Right atrium auricular region (tissue), 2 donors: ENCODE results near the gene AKR1D1. TPM values are rescaled to one million over a fixed set of nuclear protein-coding genes. Genes with fewer than 3 reads are reported as not detected.

Experiments used
- DNase-seq: peaks from one replicate; pipeline ENCODE4 v3.0.0-alpha.2; 2019; ENCODE audit warnings: low spot score
- H3K27ac ChIP-seq, 2 donors: fragments of 200-600 bp; sonication (generic); 1 replicate in 1 of 2; 2 replicates in 1 of 2; pipeline ENCODE4 v1.5.1; 2016 to 2019
- H3K27me3 ChIP-seq, 2 donors: fragments of 200-600 bp; sonication (generic); one replicate each; pipeline versions ENCODE4 v1.5.1 to v1.6.0; 2017 to 2019
- H3K36me3 ChIP-seq: fragments of 200-600 bp; sonication (generic); one replicate; pipeline ENCODE4 v1.5.1; 2016
- H3K4me1 ChIP-seq, 2 donors: fragments of 200-600 bp; sonication (generic); one replicate each; pipeline versions ENCODE4 v1.5.1 to v1.6.0; 2017 to 2019
- H3K4me3 ChIP-seq, 2 donors: fragments of 200-600 bp; sonication (generic); 1 replicate in 1 of 2; 2 replicates in 1 of 2; pipeline ENCODE4 v1.5.1; 2017 to 2019; ENCODE audit warnings: mild to moderate bottlenecking in 1 of 2, moderate library complexity in 1 of 2
- H3K9me3 ChIP-seq, 2 donors: fragments of 200-600 bp; sonication (generic); one replicate each; pipeline ENCODE4 v1.5.1; 2019
- total RNA-seq, 2 donors: library from RNA; depleted of rRNA; stranded (reverse); fragments of >200 nt; gene quantifications; one replicate each; pipeline ENCODE4 v1.1.0, GENCODE V29; 2016
- TF ChIP-seq, protein P1 (sequence below), 2 donors: fragments of 200-600 bp; sonication (generic); IDR thresholded peaks; one replicate each; pipeline ENCODE4 v1.5.1; 2019; ENCODE audit warnings: antibody characterized with exemption in 2 of 2

AKR1D1 gene
- total RNA-seq, 2 donors from 2014 or later = not detected

GRCh38 chr7:138157702-138158101 lies 81.4 kb downstream of the AKR1D1 start:
- no peaks in the 10 kb centered on the region for H3K27me3 ChIP-seq
- H3K9me3 ChIP-seq = no peaks in the 10 kb centered on the region
- no peak overlapping the region for H3K4me3 ChIP-seq
- no peaks in the 10 kb centered on the region for H3K36me3 ChIP-seq
- no peaks in the 10 kb centered on the region for H3K4me1 ChIP-seq
- H3K27ac ChIP-seq = no peak overlapping the region
- no peak for DNase-seq
- TF ChIP-seq, protein P1, sequence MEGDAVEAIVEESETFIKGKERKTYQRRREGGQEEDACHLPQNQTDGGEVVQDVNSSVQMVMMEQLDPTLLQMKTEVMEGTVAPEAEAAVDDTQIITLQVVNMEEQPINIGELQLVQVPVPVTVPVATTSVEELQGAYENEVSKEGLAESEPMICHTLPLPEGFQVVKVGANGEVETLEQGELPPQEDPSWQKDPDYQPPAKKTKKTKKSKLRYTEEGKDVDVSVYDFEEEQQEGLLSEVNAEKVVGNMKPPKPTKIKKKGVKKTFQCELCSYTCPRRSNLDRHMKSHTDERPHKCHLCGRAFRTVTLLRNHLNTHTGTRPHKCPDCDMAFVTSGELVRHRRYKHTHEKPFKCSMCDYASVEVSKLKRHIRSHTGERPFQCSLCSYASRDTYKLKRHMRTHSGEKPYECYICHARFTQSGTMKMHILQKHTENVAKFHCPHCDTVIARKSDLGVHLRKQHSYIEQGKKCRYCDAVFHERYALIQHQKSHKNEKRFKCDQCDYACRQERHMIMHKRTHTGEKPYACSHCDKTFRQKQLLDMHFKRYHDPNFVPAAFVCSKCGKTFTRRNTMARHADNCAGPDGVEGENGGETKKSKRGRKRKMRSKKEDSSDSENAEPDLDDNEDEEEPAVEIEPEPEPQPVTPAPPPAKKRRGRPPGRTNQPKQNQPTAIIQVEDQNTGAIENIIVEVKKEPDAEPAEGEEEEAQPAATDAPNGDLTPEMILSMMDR (IDR thresholded peaks at IDR 0.05) = no peak

- Histone ChIP-seq H3K4me3 (no peak overlapping the region), H3K36me3 (no peaks in the 10 kb centered on the region)
Observed at GRCh38 chr7:138158739-138159528, 82.7 kb downstream of the AKR1D1 start.

DNA sequence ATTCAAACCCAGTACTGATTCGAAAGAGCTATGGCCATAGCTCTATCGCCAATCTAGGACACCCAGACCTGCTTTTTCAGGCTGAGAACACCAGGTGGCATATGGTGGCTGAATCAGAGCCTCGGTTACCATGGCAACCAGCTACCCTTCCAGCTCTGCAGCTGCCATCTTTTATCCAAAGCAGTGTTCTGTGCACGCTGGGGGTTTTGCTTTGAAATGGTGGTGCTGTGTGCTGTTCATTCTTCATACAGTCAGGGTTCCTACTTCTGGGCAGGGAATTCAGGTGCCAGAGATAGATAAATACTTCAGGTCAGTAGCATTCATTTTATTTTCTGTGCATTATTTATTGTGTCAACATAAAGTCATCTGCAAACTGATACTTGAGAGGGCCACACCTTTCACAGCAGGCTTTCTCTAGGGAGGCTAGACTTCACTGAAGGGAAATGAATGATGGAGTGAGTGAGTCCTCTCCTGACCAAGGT lies 85.4 kb downstream of the AKR1D1 start:
- no peaks in the 10 kb centered on the region for H3K36me3 ChIP-seq
- H3K27me3 ChIP-seq = no peaks in the 10 kb centered on the region
- H3K9me3 ChIP-seq = peaks cover 0 to 15% of the 10 kb centered on the region in 2 donors
- no peaks in the 10 kb centered on the region for H3K4me1 ChIP-seq
- no peak overlapping the region for H3K4me3 ChIP-seq
- TF ChIP-seq, protein P1 (IDR thresholded peaks at IDR 0.05) = peak; percentile 51 to 73
- peak; percentile 82 for DNase-seq
- no peak overlapping the region for H3K27ac ChIP-seq

More at GRCh38 chr7:138158739-138159528, 82.7 kb downstream of the AKR1D1 start:
- Histone ChIP-seq H3K4me1 (no peaks in the 10 kb centered on the region), H3K27me3 (no peaks in the 10 kb centered on the region), H3K9me3 (no peaks in the 10 kb centered on the region), H3K27ac (no peak overlapping the region)
- TF ChIP-seq, protein P1 (IDR thresholded peaks at IDR 0.05) = no peak
- DNase-seq = no peak

- H3K27me3 ChIP-seq = no peaks in the 10 kb centered on the region
- H3K9me3 ChIP-seq = peaks cover 0 to 15% of the 10 kb centered on the region in 2 donors
- no peak overlapping the region for H3K27ac ChIP-seq
- no peak overlapping the region for H3K4me3 ChIP-seq
- TF ChIP-seq, protein P1 (IDR thresholded peaks at IDR 0.05) = no peak
- H3K4me1 ChIP-seq = no peaks in the 10 kb centered on the region
- no peaks in the 10 kb centered on the region for H3K36me3 ChIP-seq
- no peak for DNase-seq
Observed at GRCh38 chr7:138162236-138162635, 86.0 kb downstream of the AKR1D1 start.

- H3K4me3 ChIP-seq = no peak overlapping the region
- H3K27ac ChIP-seq = no peak overlapping the region
- DNase-seq = no peak
- H3K9me3 ChIP-seq = peaks cover 0 to 15% of the 10 kb centered on the region in 2 donors
- H3K36me3 ChIP-seq = no peaks in the 10 kb centered on the region
- TF ChIP-seq, protein P1 (IDR thresholded peaks at IDR 0.05) = no peak
- H3K27me3 ChIP-seq = no peaks in the 10 kb centered on the region
- H3K4me1 ChIP-seq = no peaks in the 10 kb centered on the region
Observed at GRCh38 chr7:138163800-138164199, 87.5 kb downstream of the AKR1D1 start.
